Measurements from ENCODE around the gene PHLDA1. TPM values are rescaled to one million over a fixed set of nuclear protein-coding genes. Genes with fewer than 3 reads are reported as not detected.

PHLDA1 gene
- total and polyA plus RNA-seq, 9 of the 15 experiments (the other 6 are each of a cell fraction or from before 2014, with no cell fraction given) = 0.15 to 2.9 (median 0.54) TPM

DNA sequence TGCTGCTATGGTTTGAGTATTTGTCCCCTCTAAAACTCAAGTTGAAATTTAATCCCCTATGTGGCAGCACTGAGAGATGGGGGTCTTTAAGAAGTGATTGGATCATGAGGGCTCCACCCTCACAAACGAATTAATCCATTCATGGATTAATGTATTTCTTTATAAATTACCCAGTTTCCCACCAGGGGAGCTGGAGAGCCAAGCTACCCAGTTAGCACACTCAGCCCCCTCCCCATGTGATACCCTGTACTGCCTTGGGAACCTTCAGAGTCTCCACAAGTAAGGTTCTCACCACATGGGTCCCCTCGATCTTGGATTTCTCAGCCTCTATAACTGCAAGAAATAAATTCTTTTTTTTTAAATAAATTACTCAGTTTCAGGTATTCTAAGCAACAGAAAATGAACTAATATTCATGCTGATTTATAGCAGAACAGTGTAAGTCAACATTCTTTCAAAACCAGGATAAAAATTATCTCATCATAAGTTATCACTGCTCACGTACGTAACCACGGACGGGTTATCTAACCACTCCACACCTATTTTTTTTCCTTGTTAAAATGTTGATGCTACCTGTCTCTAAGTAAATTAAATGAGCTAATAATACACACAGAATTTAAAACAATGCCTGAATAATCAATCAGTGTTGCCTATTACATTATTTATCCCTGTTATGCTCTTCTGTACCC is 49.3 kb upstream of the PHLDA1 start (continued):
- TF ChIP-seq, protein P1, sequence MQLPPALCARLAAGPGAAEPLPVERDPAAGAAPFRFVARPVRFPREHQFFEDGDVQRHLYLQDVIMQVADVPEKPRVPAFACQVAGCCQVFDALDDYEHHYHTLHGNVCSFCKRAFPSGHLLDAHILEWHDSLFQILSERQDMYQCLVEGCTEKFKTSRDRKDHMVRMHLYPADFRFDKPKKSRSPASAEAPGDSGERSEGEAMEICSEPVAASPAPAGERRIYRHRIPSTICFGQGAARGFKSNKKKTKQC (CRISPR knock-in tag; IDR thresholded peaks at IDR 0.05) = no peak
- TF ChIP-seq CBFA2T3 (IDR thresholded peaks at IDR 0.05) = peak; percentile 52
- TF ChIP-seq, protein P2, sequence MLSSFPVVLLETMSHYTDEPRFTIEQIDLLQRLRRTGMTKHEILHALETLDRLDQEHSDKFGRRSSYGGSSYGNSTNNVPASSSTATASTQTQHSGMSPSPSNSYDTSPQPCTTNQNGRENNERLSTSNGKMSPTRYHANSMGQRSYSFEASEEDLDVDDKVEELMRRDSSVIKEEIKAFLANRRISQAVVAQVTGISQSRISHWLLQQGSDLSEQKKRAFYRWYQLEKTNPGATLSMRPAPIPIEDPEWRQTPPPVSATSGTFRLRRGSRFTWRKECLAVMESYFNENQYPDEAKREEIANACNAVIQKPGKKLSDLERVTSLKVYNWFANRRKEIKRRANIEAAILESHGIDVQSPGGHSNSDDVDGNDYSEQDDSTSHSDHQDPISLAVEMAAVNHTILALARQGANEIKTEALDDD (IDR thresholded peaks at IDR 0.05) = 0 out of 2 replicates have a peak, but pooled peaks have one; percentile 16

DNA sequence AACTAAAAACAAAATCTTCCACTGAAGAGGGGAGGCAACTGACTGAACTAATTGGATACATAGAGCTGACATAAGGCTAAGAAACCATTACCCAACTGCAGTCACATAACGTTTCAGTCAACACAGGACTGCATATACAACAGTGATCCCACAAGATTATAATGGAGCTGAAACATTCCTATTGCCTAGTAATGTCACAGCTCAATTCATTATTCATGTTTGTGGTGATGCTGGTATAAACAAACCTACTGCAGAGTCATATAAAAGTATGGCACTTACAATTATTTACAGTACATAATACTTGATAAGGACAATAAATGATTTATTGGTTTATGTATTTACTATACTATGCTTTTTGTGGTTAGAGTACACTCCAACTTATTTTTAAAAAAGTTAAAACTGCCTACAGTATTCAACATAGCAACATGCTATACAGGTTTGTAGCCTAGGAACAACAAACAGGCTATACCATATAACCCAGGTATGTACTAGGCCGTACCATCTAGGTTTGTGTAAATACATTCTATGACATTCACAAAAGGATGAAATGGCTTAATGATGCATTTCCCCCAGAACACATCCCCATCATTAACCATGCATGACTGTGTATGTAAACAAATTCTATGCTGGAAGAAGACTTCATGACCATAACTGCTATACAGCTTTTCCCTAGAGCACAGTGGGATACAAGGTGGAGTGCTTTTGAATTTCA is 48.6 kb upstream of the PHLDA1 start:
- POLR2A ChIA-PET = interaction anchor here (0.7 to 1.1 kb wide), 2 partner anchors 11 to 576 kb away, joined by 3 read pairs; no protein-coding TSS in a partner anchor
- Histone ChIP-seq H2AFZ (ENCODE audit: low read depth, low read length) (no peak overlapping the region), H3K27me3 (ENCODE audit: control insufficient read depth in 2 of 2, insufficient read depth in 2 of 2, low read length in 2 of 2) (no peaks in the 10 kb centered on the region), H3K4me1 (replicated peaks in 1 of 2; ENCODE audit: control insufficient read depth in 2 of 2, insufficient read depth in 2 of 2, low read length in 2 of 2) (peaks cover 15 to 26% of the 10 kb centered on the region in 2 experiments), H3K4me3 (no peak overlapping the region), H3K36me3 (ENCODE audit: control insufficient read depth, insufficient read depth, low read length) (peaks cover 68% of the 10 kb centered on the region), H3K9me3 (replicated peaks; ENCODE audit: control insufficient read depth, insufficient read depth, low read depth, low read length) (no peaks in the 10 kb centered on the region), H4K20me1 (replicated peaks; ENCODE audit: control insufficient read depth, insufficient read depth, low read length) (peaks cover 17% of the 10 kb centered on the region; the same call in 1 of the 2 replicates), H3K4me2 (ENCODE audit: insufficient read depth, low read length) (no peak overlapping the region; the same call in 1 of the 2 replicates), H3K9ac (ENCODE audit: insufficient read depth in 1 of 2, low read depth in 2 of 2, low read length in 2 of 2) (no peak overlapping the region), H3K27ac (ENCODE audit: extremely low read depth, low read depth, low read length) (no peak overlapping the region), H3K9me1 (ENCODE audit: control insufficient read depth, insufficient read depth, low read length) (no peaks in the 10 kb centered on the region), H3K79me2 (ENCODE audit: control insufficient read depth, insufficient read depth, low read length) (peaks cover 94% of the 10 kb centered on the region)
- BruUV-seq (replicated peaks) = no TSS peak
- intact Hi-C loops (cut with micrococcal nuclease) = loop anchor here (10.0 kb wide), 1 partner anchor 475 kb away; the partner anchor contains the start of gene OSBPL8
- 64% methylated on average over 2 of the region's 2 CpGs for WGBS (ENCODE audit: insufficient coverage, low coverage, missing lambda C conversion rate)
- FAIRE-seq = no peak
- CTCF ChIA-PET (ENCODE audit: low intra/inter-chr PET ratio) = no interaction called here
- in situ Hi-C loops (cut with MboI) = no loop called here
- DNase-seq (ENCODE audit: extremely low read depth in 1 of 4, low spot score in 3 of 4) = no peak
- TF ChIP-seq, protein P3, sequence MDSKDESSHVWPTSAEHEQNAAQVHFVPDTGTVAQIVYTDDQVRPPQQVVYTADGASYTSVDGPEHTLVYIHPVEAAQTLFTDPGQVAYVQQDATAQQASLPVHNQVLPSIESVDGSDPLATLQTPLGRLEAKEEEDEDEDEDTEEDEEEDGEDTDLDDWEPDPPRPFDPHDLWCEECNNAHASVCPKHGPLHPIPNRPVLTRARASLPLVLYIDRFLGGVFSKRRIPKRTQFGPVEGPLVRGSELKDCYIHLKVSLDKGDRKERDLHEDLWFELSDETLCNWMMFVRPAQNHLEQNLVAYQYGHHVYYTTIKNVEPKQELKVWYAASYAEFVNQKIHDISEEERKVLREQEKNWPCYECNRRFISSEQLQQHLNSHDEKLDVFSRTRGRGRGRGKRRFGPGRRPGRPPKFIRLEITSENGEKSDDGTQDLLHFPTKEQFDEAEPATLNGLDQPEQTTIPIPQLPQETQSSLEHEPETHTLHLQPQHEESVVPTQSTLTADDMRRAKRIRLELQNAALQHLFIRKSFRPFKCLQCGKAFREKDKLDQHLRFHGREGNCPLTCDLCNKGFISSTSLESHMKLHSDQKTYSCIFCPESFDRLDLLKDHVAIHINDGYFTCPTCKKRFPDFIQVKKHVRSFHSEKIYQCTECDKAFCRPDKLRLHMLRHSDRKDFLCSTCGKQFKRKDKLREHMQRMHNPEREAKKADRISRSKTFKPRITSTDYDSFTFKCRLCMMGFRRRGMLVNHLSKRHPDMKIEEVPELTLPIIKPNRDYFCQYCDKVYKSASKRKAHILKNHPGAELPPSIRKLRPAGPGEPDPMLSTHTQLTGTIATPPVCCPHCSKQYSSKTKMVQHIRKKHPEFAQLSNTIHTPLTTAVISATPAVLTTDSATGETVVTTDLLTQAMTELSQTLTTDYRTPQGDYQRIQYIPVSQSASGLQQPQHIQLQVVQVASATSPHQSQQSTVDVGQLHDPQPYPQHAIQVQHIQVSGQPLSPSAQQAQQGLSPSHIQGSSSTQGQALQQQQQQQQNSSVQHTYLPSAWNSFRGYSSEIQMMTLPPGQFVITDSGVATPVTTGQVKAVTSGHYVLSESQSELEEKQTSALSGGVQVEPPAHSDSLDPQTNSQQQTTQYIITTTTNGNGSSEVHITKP (IDR thresholded peaks at IDR 0.05; ENCODE audit: partially characterized antibody) = peak; percentile 80
- TF ChIP-seq ZNF79 (CRISPR knock-in tag; IDR thresholded peaks at IDR 0.05; ENCODE audit: low read depth) = no peak
- ATAC-seq = no peak

Data from K562 (cell line).